ENCODE measurements around the gene PTPN13. TPM values are rescaled to one million over a fixed set of nuclear protein-coding genes. Genes with fewer than 3 reads are reported as not detected.

The PTPN13 gene, protein sequence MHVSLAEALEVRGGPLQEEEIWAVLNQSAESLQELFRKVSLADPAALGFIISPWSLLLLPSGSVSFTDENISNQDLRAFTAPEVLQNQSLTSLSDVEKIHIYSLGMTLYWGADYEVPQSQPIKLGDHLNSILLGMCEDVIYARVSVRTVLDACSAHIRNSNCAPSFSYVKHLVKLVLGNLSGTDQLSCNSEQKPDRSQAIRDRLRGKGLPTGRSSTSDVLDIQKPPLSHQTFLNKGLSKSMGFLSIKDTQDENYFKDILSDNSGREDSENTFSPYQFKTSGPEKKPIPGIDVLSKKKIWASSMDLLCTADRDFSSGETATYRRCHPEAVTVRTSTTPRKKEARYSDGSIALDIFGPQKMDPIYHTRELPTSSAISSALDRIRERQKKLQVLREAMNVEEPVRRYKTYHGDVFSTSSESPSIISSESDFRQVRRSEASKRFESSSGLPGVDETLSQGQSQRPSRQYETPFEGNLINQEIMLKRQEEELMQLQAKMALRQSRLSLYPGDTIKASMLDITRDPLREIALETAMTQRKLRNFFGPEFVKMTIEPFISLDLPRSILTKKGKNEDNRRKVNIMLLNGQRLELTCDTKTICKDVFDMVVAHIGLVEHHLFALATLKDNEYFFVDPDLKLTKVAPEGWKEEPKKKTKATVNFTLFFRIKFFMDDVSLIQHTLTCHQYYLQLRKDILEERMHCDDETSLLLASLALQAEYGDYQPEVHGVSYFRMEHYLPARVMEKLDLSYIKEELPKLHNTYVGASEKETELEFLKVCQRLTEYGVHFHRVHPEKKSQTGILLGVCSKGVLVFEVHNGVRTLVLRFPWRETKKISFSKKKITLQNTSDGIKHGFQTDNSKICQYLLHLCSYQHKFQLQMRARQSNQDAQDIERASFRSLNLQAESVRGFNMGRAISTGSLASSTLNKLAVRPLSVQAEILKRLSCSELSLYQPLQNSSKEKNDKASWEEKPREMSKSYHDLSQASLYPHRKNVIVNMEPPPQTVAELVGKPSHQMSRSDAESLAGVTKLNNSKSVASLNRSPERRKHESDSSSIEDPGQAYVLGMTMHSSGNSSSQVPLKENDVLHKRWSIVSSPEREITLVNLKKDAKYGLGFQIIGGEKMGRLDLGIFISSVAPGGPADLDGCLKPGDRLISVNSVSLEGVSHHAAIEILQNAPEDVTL (N-terminal part only)
- total RNA-seq = 0.31 and 0.81 TPM in 2 replicates

DNA sequence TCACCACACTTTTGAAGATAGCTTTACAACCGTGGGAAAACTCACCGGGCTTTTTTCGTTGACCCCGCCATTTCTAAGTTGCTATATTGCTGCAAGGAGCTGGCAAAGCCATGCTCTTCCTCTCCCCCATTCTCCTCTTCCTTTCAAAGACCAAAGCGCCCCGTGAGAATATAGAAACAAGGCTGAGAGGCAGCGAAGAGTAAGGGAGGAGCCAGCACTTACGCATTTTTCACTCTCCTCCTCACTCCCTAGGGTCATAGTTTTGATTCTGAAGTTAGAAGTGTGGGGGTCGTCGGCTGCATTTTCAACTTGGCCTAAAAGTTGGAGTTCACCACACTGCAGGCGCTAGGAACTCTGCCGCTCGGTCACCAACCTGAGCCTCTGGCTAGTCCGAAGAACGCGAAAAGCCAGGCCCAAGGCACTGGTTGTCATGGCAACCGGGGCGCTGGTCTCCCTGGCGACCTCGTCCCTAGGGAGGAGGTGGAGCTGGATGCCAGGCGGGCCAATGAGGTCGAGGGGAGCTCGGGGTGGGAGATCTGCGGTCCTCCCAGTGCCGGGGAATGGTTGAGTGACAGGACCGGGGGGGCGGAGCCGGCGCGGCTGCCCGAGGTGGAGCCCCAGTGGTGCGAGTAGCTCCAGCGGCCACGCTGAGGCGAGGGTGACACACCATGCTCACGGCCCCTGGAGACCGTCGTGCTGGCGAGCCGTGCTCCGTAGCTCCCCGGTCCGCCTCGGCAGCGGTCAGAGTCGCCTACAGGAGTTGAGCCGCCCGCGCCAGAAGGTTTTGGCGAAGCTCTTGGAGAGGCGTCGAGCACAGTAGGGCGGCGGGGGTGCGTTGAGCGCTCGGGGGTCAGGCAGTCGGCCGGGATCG is at the start of gene PTPN13:
Gene PTPN13, plus strand, starts transcription at position 628 of the 871 bp plus-strand sequence. CDS start 40,942 bp downstream, outside the sequence.

DNA sequence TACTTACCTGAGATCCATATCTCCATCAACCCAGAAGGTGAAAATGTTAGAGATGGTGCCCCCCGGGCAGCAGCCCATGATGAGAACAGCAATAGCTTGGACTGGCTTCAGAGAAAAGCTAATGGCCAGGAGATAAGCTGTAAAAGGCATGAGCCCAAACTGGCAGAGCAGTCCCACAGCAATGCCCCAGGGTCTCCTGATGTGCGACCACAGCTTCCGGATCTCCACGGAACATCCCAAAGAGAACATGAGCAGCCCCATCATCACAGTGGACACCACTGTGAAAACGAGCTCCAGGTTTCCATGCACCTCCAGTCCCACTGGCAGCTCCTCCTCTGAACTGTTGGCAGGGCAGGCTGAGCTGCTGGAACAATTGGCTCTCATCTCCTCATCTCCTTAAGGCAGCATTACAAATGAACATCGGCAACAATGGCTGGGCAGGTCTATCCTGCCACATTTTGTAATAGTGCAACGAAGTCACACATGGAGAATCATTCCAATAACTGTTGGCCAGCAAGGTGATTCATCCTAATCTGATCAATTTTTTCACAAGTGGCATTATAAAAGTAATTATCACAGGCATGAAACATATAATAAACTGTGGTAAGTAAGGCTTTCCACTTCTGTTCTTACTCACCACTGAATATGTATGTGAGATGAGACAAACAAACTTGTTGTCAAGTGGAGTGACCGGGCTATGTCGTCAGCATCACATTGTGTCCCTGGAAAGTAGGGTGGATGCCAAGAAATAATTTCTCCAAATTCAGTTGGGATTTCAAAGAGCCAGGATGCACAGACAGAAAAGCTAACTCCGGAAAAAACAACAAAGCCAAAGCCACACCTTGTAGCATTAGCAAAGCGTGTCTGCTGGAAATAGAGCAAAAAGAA is 254.9 kb downstream of the PTPN13 start, which contains the start of gene SLC10A6:
Gene SLC10A6, minus strand, starts transcription at position 653 of the 888 bp plus-strand sequence. Its CDS starts 269 bp downstream, at position 384.

Other genes with a start within 250 kb of the PTPN13 start
- under 0.01 and 0.16 TPM in 2 replicates for gene MAPK10, start 234.3 kb upstream of the PTPN13 start, total RNA-seq